OCI-LY1 (cell line): ENCODE measurements around the gene KRABD2.

Experiments
- CTCF ChIP-seq: fragments of 200-600 bp; sonication (generic), shearing (Covaris generic); IDR thresholded peaks from 2 replicates; pipeline ENCODE4 v1.5.1; 2017; ENCODE audit warnings: mild to moderate bottlenecking, antibody characterized with exemption, low read length, moderate library complexity, mixed read lengths
- EZH2 ChIP-seq: fragments of 200-600 bp; sonication (generic), shearing (Covaris generic); IDR thresholded peaks from 2 replicates; pipeline ENCODE4 v1.8.0; 2017; ENCODE audit warnings: borderline replicate concordance, mixed run types, mild to moderate bottlenecking, antibody characterized with exemption, low read length, moderate library complexity, mixed read lengths

GRCh38 chr17:8350339-8350738, 26.2 kb downstream of the KRABD2 start:
- no peak for TF ChIP-seq EZH2
- TF ChIP-seq CTCF = no peak
